G401.6 (cell line): Measurements from ENCODE around the gene UBD.

Source experiments
- FAIRE-seq: peaks from 2 replicates; lab custom pipeline; 2012; peaks lifted over from hg19 to GRCh38; lab: Jason Lieb, UNC

The UBD gene

DNA sequence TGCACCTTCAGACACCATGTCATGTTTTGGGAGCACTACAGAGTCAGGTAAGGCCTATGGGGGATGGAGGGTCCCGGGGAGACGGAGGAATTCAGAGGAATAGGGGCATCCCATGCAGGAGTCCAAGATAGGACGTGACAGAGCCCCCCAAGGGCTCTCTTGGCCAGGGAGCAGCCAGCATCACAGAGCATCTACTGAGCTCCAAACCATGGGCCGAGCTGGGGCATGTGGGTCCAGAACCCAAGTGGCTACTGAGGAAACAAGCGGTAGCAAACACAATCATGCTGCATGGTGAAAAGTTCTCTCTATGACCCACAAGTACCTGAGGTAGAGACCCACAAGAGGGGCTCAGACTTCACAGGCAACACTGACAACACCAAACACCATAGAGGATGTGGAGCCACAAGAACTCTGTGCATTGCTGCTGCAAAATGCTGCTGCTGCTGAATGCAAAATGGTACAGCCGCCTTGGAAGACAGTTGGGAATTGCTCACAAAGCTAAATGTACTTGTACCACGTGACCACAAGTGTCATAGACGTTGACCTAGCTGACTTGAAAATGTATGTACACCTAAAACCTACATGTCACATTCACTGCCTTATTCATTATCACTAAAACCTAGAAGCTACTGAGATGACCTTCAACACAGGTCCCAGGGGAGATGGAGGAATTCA is 38.4 kb downstream of the UBD start:
- no peak for FAIRE-seq

DNA sequence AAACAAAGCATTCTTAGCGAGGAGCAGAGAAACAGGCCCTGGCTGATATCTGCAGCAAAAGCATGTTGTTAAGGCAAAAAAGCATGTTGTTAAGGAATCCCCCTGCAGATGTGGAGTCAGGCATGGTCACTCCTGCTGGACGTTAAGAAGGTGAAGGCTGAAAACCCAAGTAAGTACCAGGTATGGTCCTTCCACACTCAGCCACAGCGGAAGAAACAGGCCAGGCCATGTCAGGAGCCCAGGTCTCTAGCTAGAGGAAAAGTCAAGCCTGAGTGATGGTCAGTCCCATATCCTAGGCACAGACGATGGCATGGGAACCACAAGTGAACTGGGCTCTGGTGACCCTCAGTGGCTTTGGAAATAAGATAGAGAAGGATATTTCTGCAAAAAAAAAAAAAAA is 39.3 kb downstream of the UBD start:
- no peak for FAIRE-seq

DNA sequence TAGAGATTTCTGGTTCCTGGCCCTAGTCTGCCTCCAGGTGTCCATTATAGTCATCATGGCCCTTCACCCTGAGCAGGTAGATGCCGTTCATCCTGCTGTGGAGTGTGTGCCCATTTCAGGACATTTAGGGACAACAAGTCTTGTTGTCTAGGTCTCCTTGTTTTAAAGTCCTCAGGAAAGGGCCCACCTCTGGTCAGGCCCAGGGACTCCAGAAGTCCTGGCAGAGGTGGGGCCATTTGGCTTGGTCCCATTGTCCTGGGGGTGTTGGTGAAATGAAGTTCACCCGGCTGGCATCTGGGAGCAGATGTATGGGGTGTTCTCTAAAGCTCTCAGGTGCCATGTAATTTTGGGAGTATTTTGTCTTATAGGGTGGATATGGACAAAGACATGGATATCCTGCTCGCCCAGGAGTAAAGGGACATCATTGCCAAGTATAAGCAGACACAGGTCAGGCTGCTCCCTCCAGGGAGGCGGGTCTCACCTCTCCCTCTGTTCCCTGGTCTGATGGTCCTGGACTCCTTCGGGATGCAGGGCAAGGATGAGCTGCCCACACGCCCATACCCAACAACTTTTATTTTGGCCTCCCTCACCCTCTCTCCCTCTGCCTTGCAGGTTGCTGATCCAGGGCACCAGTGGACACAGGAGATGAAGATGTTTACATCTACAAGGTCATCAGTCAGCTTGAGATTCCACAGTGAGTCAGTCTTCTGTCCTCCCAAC is 40.1 kb downstream of the UBD start:
- no peak for FAIRE-seq

DNA sequence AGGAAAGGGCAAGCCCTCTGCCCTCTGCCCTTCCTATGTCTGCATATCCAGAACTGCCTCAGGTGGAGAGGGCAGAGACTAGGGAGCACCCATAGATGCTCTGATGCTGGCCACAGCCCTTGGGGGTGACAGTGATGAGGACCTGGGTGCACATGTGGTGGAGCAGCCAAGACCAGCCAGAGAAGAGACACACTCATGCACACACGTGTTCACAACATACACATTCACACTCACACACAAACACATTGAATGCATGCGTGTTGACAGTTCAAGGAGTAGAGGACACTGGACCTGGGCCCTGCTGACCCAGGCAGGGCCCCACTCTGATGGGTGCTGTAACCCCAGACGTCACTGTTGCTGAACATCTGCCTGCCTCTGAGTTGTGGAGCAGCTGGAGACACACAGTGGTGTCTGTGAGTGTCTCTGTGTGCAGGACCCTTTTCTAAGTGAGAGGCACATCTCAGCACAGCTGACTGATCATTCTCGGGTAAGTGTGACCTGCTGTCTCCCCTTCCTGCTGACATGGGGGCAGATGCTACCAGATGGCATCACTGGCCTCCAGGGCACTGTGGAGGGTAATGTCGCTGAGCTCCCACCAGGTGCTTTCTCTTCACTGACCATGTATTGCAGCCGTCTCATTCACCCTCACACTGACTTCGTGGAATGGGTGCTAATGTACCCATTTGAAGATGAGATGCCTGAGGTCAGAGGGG is 41.6 kb downstream of the UBD start:
- no peak for FAIRE-seq

DNA sequence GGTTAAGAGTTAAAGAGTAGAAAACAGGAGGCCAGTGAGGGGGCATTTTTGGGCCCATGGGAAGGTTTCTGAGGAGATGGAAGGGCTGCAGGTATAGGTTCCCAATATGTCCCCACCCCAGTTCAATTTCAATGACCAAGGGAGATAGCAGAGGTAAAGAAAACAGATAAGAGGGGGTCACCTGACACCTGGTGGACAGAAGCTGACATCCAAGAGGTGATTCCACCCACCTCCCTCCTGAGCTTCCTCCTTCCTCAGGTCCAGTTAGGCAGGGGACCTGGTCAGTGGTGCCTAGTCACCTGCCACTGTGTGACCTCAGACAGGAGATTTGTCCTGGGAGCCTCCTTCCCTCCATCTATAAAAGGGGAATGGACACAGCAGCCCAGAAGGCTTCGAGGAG is 42.3 kb downstream of the UBD start:
- FAIRE-seq = no peak

DNA sequence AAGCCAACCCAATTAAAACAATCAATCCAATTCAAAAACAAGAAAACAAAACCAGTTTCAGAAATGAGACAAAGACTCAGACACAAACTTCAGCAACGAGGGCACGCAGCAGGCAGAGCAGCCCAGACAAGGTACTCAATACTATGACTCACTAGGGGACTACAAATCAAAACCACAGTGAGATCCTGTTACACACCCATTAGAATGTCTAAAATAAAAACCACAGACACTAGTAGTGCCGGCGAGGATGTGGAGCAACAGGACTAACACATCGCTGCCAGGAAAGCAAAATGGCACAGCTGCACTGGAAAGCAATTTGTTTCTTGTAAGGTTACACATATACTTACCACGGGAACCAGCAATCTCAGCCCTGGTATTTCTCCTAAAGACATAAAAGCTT is 43.4 kb downstream of the UBD start:
- FAIRE-seq = no peak

DNA sequence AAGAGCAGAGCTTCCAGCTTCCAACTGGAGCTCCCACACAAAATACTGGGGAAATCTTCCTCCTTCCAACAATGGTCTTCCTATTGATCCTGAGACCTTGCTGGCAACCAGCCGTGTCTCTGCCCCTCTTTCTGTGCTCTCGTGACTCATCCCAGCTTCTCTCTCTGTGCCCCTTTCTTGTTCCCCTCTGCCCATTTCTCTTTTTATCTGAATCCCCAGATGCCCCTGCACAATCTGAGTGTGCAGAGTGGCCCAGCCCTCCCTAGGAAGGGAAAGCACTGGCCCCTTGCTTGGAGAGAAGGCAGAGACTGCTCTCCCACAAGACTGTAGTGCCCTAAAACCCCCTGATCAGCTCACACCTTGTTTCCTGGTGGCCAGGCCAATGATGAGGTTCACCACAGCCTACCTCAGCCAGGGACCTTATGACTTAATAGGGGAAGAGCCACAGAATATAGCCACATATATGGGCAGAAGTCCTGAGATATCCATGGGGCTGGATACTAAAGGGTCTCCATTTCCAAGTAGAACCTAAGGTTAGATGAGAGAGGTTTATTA is 48.7 kb downstream of the UBD start:
- no peak for FAIRE-seq

DNA sequence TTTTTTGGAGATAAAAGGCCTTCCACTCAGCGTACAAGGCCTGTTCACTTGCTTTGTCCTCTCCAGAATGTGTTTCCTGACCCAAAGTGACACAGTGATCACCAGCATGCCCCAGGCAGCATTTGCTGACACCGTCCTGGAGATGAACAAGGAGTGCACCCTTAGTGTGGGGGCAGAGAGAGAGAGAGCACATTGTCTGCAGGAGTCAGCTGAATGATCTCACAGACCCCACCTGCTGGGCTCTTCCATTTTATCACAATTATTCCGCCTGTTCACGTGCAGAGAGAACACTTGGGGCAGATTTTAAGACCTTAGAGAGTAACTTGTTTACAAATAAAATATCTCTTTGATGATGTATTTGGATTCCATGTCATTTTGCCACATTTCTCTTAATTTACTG is 49.3 kb downstream of the UBD start:
- FAIRE-seq = no peak

DNA sequence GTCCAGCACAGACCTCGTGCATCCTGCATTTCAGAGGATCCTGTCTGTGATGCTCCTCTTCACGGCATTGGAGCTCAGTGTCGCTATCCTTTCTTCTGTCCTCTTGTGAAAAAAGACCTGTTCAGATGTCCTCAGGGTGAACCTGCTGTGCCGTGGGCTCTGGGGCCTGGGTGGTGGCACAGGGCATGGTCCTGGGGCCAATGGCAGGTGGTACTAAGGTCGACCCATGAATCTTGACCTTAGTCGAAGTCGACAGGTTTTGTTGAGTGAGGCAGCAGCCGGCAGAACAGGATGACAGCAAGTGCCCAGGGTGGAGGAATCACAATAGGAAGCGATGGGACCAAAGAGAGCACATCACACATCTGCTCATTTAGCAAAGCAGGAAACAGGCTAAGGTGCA is 49.8 kb downstream of the UBD start:
- FAIRE-seq = no peak

DNA sequence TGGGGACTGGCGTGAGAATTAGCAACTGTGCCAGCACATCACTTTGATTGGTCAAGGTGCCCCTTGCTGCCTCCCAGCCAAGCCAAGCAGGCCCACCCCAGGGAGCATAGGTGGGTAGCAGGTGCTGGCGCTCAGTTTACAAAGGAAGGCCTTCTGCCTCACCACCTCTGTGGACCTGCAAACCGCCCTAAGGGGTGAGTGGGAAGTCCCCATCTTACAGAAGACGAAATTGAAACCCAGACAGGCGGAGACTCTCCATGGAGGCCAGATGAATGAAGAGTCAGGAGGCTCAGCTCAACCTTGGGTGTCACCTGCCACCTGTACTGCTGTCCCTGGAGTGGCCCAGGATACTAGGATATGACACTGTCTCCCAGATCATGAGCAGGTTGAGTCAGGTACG is 50.3 kb downstream of the UBD start:
- no peak for FAIRE-seq

DNA sequence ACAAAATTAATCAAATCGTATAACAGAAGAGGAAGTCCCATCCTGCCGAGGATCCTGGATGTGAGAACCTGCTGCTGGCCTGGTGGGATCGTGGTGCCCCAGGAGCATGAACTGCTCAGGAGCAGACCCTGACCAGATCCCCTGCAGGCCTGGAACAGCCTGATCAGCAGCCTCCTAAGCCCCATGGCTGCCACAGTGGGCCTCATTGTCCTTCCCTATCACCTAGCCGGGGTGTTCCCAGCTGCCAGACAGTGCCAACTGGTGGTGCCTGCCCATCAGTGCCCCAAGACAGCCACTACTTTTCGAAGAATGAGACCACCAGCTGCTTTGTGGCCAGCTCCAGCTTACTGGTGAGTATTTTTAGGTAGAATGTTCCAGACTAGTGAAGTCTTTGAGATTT is 52.2 kb downstream of the UBD start:
- FAIRE-seq = no peak

DNA sequence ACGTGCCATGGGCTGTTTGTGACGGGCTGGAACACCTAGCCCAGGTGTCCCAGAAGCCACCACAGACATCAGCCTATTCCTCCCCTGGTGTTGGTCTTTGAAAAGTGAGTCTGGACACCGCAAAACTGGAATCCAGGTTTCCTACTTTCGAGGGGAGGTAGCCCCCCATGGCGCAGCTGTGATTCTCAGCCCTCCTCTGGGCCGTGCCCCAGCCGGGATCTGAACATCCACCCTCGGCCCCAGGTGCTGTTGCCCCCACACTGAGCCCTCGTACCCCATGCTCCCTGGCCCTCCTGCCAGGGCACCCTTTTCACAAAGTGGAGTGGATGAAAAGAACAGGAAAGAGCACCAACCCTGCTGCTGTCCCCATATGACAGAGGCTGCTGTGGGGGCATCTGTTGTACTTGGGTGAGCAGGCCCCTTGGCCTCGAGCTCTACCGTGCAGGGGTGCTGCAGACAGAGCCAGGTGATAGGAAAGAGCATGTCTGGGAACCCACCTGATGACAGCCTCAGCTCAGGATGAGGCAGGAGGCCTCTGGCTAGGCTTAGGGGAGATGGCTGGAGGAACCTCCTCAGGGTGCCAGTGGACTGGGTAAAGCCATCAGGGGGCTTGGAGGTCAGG is 53.0 kb downstream of the UBD start:
- no peak for FAIRE-seq

DNA sequence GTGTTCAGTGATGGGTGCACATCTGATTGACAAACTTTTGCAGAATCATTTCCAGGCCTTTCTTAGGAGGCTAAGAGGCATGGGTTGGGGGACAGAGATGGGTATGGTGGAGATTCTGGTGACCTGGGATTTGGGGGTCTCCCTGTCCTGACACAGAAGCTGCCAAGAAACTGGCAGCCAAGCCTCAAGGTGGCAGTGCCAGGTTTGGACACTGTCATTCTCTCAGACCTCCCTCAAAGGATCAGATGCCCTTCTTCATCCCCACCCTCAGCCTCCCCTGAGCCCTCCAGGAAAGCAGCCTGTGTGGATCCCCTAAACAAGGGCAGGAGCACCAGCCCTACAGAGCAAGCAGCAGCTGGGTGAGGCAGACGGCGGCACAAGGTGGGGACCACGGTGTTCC is 53.7 kb downstream of the UBD start:
- FAIRE-seq = no peak
